ENCODE results near the gene TP53I3.
"Not testable (repeated sequence)": the region's sequence is repeated elsewhere in the genome, so short reads cannot be mapped to it uniquely, and the experiment has no call there.

DNA sequence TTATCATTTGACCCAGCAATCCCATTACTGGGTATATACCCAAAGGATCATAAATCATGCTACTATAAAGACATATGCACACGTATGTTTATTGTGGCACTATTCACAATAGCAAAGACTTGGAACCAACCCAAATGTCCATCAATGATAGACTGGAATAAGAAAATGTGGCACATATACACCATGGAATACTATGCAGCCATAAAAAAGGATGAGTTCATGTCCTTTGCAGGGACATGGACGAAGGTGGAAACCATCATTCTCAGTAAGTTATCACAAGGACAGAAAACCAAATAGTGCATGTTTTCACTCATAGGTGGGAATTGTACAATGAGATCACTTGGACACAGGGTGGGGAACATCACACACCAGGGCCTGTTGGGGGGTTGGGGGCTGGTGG is 16.1 kb upstream of the TP53I3 start:
- TF ChIP-seq, protein P1, sequence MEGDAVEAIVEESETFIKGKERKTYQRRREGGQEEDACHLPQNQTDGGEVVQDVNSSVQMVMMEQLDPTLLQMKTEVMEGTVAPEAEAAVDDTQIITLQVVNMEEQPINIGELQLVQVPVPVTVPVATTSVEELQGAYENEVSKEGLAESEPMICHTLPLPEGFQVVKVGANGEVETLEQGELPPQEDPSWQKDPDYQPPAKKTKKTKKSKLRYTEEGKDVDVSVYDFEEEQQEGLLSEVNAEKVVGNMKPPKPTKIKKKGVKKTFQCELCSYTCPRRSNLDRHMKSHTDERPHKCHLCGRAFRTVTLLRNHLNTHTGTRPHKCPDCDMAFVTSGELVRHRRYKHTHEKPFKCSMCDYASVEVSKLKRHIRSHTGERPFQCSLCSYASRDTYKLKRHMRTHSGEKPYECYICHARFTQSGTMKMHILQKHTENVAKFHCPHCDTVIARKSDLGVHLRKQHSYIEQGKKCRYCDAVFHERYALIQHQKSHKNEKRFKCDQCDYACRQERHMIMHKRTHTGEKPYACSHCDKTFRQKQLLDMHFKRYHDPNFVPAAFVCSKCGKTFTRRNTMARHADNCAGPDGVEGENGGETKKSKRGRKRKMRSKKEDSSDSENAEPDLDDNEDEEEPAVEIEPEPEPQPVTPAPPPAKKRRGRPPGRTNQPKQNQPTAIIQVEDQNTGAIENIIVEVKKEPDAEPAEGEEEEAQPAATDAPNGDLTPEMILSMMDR (IDR thresholded peaks at IDR 0.05; ENCODE audit: insufficient read depth, low read depth, low read length) = not testable (repeated sequence)
- not testable (repeated sequence) for TF ChIP-seq EZH2 (IDR thresholded peaks at IDR 0.05; ENCODE audit: insufficient read depth, low read length)
